ENCODE data around the gene PPP6R2.
A peak's percentile ranks its signal among the peaks of the same experiment; 100 is the strongest.
"Not testable (repeated sequence)": the region's sequence is repeated elsewhere in the genome, so short reads cannot be mapped to it uniquely, and the experiment has no call there.

PPP6R2 gene

GRCh38 chr22:50325444-50326224, 17.5 kb upstream of the PPP6R2 start:
- TF ChIP-seq CTCF (IDR thresholded peaks at IDR 0.05; ENCODE audit: control insufficient read depth, extremely low read depth, insufficient read depth) = no peak
- no peak for DNase-seq (ENCODE audit: low read depth)
- peak overlapping the region; percentile 64 for H3K4me3 ChIP-seq (ENCODE audit: low read depth, low read length)

- peak overlapping the region; percentile 64 for H3K4me3 ChIP-seq (ENCODE audit: low read depth, low read length)
- no peak for DNase-seq (ENCODE audit: low read depth)
- TF ChIP-seq CTCF (IDR thresholded peaks at IDR 0.05; ENCODE audit: control insufficient read depth, extremely low read depth, insufficient read depth) = no peak
Measured at GRCh38 chr22:50326225-50326955, 16.7 kb upstream of the PPP6R2 start.

GRCh38 chr22:50326956-50327710, 16.0 kb upstream of the PPP6R2 start, which contains the start of gene DENND6B:
Gene DENND6B (minus strand): TSS chr22:50327012. CDS start chr22:50326988, 24 bp downstream.
- no peak for DNase-seq (ENCODE audit: low read depth)
- peak within 1 kb of the TSS; percentile 64 for H3K4me3 ChIP-seq (ENCODE audit: low read depth, low read length)
- peak; percentile 64 for TF ChIP-seq CTCF (IDR thresholded peaks at IDR 0.05; ENCODE audit: control insufficient read depth, extremely low read depth, insufficient read depth)

- DNase-seq (ENCODE audit: low read depth) = no peak
- no peak for TF ChIP-seq CTCF (IDR thresholded peaks at IDR 0.05; ENCODE audit: control insufficient read depth, extremely low read depth, insufficient read depth)
- peak overlapping the region; percentile 64 for H3K4me3 ChIP-seq (ENCODE audit: low read depth, low read length)
Measured at GRCh38 chr22:50327711-50328019, 15.5 kb upstream of the PPP6R2 start.

- DNase-seq (ENCODE audit: low read depth) = no peak
- no peak overlapping the region for H3K4me3 ChIP-seq (ENCODE audit: low read depth, low read length)
- no peak for TF ChIP-seq CTCF (IDR thresholded peaks at IDR 0.05; ENCODE audit: control insufficient read depth, extremely low read depth, insufficient read depth)
Measured at GRCh38 chr22:50329236-50329635, 13.9 kb upstream of the PPP6R2 start.

GRCh38 chr22:50334433-50334832, 8.7 kb upstream of the PPP6R2 start:
- not testable (repeated sequence) for DNase-seq (ENCODE audit: low read depth); H3K4me3 ChIP-seq (ENCODE audit: low read depth, low read length)

Data from LNCaP clone FGC (cell line).